Measurements from ENCODE around the gene TDG.
"Not testable (repeated sequence)": the region's sequence is repeated elsewhere in the genome, so short reads cannot be mapped to it uniquely, and the experiment has no call there.

The TDG gene

GRCh38 chr12:104022786-104023185, 57.1 kb downstream of the TDG start:
- no peak for DNase-seq (ENCODE audit: low spot score)

- DNase-seq (ENCODE audit: low spot score) = no peak
These were observed 58.0 kb downstream of the TDG start for GRCh38 chr12:104023710-104024109.

- DNase-seq (ENCODE audit: low spot score) = no peak
These were observed 58.7 kb downstream of the TDG start for GRCh38 chr12:104024348-104024747.

- no peak for DNase-seq (ENCODE audit: low spot score)
These were observed 60.1 kb downstream of the TDG start for GRCh38 chr12:104025771-104026170.

GRCh38 chr12:104026841-104027599, 61.3 kb downstream of the TDG start:
- no peak for DNase-seq (ENCODE audit: low spot score)

- not testable (repeated sequence) for DNase-seq (ENCODE audit: low spot score)
These were observed 64.9 kb downstream of the TDG start for GRCh38 chr12:104030596-104030995.

GRCh38 chr12:104036143-104036542, 70.5 kb downstream of the TDG start:
- DNase-seq (ENCODE audit: low spot score) = not testable (repeated sequence)
